GM18517 (cell line): Measurements from ENCODE around the gene FGD5.

Source experiments
- ATAC-seq: cut with Tn5 transposase; IDR thresholded peaks from one replicate; pipeline ENCODE4 v1.9.1; 2021; ENCODE audit warnings: mild to moderate bottlenecking, moderate library complexity; ENCODE audit not compliant: unreplicated experiment

The FGD5 gene

DNA sequence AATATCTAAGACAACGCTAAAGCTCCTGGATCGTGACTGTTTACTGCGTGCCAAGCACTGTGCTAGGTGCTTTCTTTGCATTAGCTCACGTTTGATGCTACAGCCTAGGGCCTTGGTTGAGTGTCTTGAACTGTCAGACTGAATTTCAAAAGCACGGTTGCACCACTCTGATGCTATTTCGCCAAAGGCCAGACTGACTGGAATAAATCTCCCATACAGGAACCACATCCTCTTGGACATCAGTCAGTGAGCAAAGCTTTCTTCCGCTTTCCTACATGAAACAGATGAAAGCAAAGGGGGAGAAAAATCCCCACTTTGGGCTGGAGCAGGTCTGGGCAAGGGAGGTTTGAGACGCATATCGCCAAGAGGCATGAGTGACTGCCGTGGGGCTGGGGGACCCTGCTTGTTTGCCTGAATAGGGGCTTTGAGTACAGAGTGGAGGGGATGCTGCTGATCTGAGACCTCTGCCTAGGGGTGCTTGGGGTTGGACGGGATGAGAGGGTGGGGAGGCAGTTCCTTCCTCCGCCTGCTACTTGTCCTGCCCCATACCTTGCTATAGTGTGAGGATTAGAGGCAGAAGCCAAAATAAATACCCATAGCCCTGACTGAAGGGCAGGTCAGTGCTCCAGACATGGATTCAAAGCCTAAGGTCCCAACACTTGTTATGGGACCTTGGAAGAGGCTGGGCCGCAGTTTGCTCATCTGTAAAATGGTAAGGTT lies 5.3 kb downstream of the FGD5 start:
- ATAC-seq, result no peak

DNA sequence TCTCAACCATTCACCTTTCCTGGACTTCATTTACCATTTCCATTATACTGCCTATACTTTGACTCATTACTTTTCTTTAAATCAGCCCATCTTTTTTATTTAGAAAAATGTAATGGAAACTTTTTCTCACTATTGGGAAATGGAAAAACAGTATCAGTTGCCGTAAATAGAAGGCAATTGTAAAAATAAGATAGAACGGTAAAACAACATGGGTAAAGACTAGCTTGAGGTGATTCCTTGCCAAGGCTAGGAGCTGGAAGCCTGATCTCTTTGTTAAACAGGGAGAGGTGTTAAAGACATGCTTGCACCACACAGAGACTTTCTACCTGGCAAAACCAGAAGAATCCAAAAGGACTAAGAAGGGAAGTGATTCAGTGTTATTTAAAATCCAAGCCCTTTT lies 5.9 kb downstream of the FGD5 start:
- ATAC-seq, result no peak

DNA sequence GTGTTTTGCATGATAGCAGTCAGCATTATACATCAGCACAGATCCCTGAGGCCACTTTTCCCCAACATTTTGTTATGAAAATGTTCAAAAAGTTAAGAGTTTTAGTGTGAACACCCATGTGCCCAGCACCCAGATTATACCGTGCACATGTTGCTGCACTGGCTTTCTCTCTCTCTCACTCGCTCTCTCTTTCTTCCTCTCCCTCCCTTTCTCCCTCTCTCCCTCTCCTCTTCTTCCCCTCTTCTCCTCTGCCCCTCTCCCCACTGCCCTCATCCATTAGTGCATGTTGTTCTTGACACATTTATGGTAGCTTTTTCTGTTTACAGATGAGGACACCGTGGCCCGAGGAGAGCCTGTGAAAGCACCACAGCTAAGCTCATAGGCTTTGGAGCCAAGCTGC lies 7.3 kb downstream of the FGD5 start:
- ATAC-seq, result no peak

GRCh38 chr3:14827776-14828175 lies 9.0 kb downstream of the FGD5 start:
- no peak for ATAC-seq

DNA sequence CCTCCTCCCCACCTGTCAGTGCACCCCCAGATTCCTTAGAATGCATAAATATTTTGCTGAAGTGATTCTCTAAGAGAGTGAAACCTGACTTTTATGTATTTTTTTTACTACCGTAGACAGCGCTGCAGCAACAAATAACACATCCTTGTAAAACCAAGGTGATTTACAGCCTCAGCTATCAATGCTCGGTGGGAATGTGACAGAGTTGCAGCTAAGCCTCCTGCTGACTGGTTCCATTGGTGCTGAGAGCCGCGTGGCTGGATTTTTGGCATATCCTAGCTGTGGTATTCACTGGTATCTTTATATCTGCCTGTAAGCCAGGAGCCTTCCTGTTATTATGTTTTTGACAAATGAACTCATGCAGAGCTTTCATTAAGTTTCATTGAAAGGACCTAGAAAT lies 11.0 kb downstream of the FGD5 start:
- no peak for ATAC-seq

- no peak for ATAC-seq
Measured at GRCh38 chr3:14831916-14832450, 13.2 kb downstream of the FGD5 start.

GRCh38 chr3:14832975-14833722 lies 14.4 kb downstream of the FGD5 start:
- no peak for ATAC-seq

DNA sequence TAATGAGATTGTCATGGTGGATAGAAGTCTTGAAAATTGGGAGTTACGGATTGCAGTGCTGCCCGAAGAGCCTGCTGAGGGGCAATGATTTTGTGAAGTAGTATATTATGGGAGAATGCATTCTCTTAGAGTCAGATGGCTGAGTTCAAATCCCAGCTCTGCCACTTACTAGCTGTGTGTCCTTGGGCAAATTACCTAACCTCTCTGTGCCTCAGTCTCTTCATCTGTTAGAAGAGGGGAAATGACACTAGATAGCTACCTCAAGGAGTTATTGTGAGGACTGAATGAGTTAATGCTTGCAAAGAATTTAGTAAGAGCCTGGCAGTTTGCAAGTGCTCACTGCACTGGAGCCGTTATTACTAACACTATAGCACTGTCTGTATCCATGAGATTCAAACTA lies 15.4 kb downstream of the FGD5 start:
- ATAC-seq, result no peak

GRCh38 chr3:14834807-14835466 lies 16.2 kb downstream of the FGD5 start:
- ATAC-seq, result no peak

DNA sequence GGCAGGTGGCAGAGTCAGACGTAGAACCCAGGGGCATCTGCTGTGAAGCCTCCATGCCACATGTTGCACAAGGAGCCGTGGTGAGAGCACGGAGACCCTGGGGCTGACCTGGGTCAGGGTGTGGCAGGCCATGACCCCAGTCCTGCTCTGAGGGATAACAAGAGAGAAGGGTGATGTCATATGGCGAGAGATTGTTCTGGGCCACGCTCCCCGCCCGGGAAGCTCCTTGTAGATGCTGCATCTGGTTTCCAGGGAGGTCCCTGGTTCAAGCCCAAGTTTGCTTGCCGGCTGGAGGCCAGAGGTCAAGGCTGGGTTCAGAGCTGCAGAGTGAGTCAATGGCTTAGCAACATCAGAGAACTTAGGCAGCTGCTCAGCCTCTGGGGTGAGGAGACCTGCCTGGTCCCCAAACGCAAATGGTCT lies 17.3 kb downstream of the FGD5 start:
- no peak for ATAC-seq

- no peak for ATAC-seq
Measured at GRCh38 chr3:14837186-14837877, 18.6 kb downstream of the FGD5 start.

GRCh38 chr3:14837878-14838258 lies 19.1 kb downstream of the FGD5 start:
- no peak for ATAC-seq

DNA sequence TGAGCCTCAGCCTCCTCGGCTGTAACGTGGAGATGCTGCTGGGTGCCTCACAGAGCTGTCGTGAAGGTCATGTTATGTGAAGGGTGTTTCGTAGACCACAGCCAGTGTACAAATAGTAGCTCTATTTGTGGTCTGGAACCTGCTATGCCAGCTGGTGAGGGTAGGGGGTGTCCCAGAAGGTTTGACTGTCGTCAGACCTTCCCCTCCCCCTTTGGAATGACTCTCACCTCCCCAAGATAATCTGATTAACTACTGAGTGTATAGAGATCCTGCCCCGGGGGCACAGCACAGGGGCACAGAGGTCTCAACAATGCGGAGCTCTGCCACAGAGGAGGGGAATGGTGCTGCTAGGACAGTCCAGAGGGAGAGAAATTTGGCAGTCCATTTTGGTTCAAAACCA lies 20.5 kb downstream of the FGD5 start:
- ATAC-seq, result no peak

GRCh38 chr3:14841836-14842235 lies 23.1 kb downstream of the FGD5 start:
- no peak for ATAC-seq

DNA sequence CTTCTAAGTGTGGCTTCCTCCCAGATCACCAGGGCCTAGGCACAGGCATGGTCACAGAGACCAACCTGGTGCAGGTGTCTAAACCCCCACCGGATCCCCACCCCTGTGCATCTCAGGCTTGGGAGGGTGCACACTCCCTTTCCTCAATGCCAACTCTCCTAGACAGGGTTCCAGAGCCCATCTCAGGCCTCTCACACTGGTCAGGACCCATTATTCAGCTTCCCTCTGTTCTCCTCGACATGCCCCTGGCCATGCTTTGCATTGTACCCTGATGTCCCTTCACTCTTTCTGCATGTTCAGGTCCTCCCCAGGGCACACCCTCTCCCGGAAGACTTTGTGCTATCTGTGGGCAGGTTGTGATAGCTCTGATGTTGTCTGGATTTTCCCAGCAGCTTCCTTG lies 23.5 kb downstream of the FGD5 start:
- ATAC-seq, result no peak

DNA sequence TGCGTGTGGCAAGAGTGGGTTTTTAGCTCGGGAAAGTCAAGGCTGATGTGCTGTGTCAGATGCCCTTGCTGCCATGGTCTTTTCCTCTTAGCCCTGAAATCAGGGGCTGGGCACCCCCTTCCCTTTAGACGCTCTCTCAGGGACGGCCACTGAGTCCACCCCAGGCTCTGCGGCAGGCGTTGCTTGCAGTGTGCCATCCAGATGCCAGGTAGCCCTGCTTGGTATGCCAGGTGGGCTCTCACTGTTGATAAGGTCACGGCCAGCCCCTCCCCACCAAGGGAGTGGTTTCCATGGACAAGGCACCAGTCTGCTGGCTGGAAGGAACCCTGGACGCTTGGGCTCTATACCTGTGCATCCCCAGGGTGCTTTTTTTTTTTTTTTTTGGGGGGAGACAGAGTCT lies 24.6 kb downstream of the FGD5 start:
- no peak for ATAC-seq

DNA sequence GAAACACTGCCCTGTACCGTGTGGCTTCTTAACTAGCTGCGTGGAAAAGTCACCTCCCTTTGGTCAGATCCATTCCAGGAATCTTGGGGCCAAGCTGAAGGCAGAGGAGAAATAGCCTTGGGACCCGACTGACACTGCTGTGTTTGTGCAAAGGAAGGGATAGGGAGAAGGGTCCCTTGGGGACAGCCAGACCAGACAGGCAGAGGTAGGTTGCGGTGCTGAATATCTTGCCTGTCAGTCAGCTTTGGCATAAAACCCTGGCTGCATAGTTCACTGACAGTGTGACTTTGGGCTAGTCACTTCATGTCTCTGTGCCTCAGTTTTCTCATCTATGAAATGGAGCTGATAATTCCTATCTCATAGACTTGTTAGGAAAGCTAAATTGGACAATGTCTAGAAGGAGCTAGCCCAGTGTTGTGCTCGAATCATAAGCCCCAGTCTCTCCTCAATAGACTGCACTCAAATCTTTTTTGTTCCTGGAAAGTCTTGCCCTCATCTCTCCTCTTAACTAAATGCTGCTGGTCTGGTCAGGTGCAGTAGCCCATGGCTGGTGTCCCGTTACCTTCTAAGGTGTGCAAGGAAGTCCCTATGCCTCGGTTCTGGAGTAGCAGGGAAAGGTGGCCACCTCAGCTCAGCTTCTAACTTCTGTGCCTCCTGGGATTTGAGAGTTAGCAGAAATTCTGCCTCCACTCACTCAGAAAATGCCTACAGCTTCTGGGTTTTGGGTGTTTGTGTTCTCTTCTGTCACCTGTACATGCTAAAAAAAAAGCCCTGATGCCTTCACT lies 25.8 kb downstream of the FGD5 start:
- no peak for ATAC-seq

DNA sequence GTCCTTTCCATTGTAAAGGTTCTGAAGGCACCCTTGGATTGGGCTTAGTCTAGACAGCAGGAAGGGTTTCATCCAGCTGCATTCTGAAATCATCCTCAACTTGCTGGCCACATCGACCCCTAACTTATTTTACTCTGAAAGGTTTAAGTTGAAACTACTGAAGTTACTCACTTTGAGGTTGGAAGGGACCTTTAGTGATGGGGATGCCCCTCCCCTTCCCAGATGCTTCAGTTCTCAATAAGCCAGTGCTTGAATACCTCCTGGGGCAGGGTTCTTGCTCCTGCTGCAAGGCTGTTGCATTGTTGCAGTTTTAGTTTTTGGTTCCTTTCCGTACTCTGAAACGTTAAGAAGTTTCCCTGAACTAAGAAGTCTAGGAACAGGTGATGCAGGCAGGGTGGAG lies 26.4 kb downstream of the FGD5 start:
- ATAC-seq, result no peak

- ATAC-seq, result no peak
Measured at GRCh38 chr3:14845826-14846225, 27.1 kb downstream of the FGD5 start.

DNA sequence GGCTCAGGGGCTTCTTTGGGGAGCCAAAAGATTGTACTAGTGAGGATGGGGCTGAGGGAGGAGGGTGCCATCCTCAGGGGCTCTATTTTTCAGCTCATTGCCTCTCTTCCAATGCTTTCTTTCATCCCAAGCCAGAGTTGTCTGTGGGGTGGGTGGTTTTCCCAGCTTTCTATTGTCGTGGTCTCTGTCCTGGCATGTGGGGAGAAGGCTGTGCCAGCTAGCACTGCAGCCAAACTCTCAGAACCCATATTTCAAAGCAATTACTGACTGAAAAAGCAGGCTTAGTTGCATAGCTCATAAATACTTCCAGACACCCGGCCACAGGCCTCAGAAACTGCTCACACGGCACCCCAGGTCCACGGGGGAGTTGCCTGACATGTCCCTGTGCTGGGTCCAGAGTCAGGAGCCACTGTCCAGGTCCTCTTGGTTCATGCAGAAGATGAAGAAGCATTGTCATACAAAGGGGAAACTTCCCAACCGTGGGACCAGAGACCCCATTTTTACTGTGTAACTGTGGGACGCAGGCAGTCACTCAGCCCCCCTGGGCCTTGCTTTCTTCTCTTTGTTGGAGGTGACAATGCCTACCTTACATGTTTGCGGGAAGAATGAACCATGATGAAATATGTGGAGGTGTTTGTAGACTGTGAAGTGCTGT lies 27.6 kb downstream of the FGD5 start:
- no peak for ATAC-seq
